Activated CD8-positive, alpha-beta T cell treated with anti-CD3 and anti-CD28 coated beads for 36 hours (primary cell): ENCODE data around the gene LAMC3. TPM values are rescaled to one million over a fixed set of nuclear protein-coding genes. Genes with fewer than 3 reads are reported as not detected.

Source experiments
- ATAC-seq: fragments of 200-7000 bp; cut with Tn5 transposase; one replicate; pipeline ENCODE4 v1.10.0; 2021; ENCODE audit warnings: mild to moderate bottlenecking, moderate library complexity
- CTCF ChIA-PET: fragments of 350-600 bp; sonication (Branson Sonifier 250); formaldehyde crosslinking; loops from one replicate; lab custom pipeline; 2021; ENCODE audit warnings: antibody characterized with exemption; lab: Charles Lee
- POLR2A ChIA-PET: fragments of 350-600 bp; sonication (Branson Sonifier 250); formaldehyde crosslinking; loops from one replicate; lab custom pipeline; 2021; ENCODE audit warnings: antibody characterized with exemption; lab: Charles Lee
- DNase-seq: peaks from one replicate; pipeline ENCODE4 v3.0.0-alpha.2; 2020
- H3K27ac Mint-ChIP-seq: one replicate; pipeline ENCODE4 v1.8.0; 2021; ENCODE audit warnings: mild to moderate bottlenecking, mixed read lengths
- H3K27me3 Mint-ChIP-seq: one replicate; pipeline ENCODE4 v1.8.0; 2021; ENCODE audit warnings: mixed read lengths
- H3K36me3 Mint-ChIP-seq: one replicate; pipeline ENCODE4 v1.8.0; 2021; ENCODE audit warnings: low read depth, mixed read lengths
- H3K4me1 Mint-ChIP-seq: one replicate; pipeline ENCODE4 v1.8.0; 2021; ENCODE audit warnings: low read depth, mixed read lengths
- H3K4me3 Mint-ChIP-seq: one replicate; pipeline ENCODE4 v1.8.0; 2021; ENCODE audit warnings: mild to moderate bottlenecking, moderate library complexity, mixed read lengths
- H3K9me3 Mint-ChIP-seq: one replicate; pipeline ENCODE4 v1.8.0; 2021; ENCODE audit warnings: mixed read lengths
- CTCF ChIP-seq: fragments of 200-600 bp; IDR thresholded peaks from one replicate; pipeline ENCODE4 v1.8.0; 2022; ENCODE audit warnings: antibody characterized with exemption, mild to moderate bottlenecking
- intact Hi-C: fragments of 100-400 bp; cut with micrococcal nuclease; formaldehyde crosslinking; loops from one replicate; pipeline ENCODE4 v1.10.0; 2022
- total RNA-seq, 2 experiments: library from RNA; stranded (reverse); gene quantifications; one replicate each; pipeline ENCODE4 v1.2.3, GENCODE V29; 2021

LAMC3 gene
- total RNA-seq, 2 experiments from 2014 or later: 0.09 to 0.43 TPM

GRCh38 chr9:131084661-131085369 is 75.8 kb downstream of the LAMC3 start:
- POLR2A ChIA-PET: no interaction called here
- no peak overlapping the region for H3K27ac Mint-ChIP-seq
- no peaks in the 10 kb centered on the region for H3K4me1 Mint-ChIP-seq
- H3K9me3 Mint-ChIP-seq: no peaks in the 10 kb centered on the region
- peaks cover 2% of the 10 kb centered on the region for H3K27me3 Mint-ChIP-seq
- H3K4me3 Mint-ChIP-seq: no peak overlapping the region
- DNase-seq: no peak
- no peak for TF ChIP-seq CTCF
- H3K36me3 Mint-ChIP-seq: no peaks in the 10 kb centered on the region
- ATAC-seq: no peak
- intact Hi-C loops: no loop called here
- CTCF ChIA-PET: no interaction called here

- POLR2A ChIA-PET: no interaction called here
- intact Hi-C loops: no loop called here
- CTCF ChIA-PET: no interaction called here
- Mint-ChIP-seq H3K4me1 (no peaks in the 10 kb centered on the region), H3K9me3 (no peaks in the 10 kb centered on the region), H3K36me3 (no peaks in the 10 kb centered on the region), H3K27me3 (peaks cover 2% of the 10 kb centered on the region), H3K27ac (no peak overlapping the region), H3K4me3 (no peak overlapping the region)
- ATAC-seq (no peak), DNase-seq (no peak)
- TF ChIP-seq CTCF: no peak
Measured at GRCh38 chr9:131085370-131086122, 76.6 kb downstream of the LAMC3 start.

DNA sequence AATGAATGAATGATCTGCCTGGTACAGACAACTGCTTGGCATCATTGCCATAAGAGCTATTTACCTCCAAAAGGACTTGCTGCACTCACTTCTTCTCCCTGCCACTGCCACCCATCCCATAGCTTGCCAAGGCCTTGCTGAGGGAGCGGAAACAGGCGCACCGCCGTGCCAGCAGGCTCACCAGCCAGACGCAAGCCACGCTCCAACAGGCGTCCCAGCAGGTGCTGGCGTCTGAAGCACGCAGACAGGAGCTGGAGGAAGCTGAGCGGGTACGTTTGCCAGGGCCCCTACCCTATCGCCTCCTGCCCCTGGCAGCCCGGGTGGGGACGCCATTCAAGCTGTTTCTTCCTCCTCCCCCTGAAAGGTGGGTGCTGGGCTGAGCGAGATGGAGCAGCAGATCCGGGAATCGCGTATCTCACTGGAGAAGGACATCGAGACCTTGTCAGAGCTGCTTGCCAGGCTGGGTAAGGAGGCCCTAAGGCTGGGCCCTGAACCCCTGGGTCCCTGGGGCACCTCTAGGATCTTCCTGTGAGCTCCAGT is 78.5 kb downstream of the LAMC3 start:
- no peak for DNase-seq
- Mint-ChIP-seq H3K4me1 (no peaks in the 10 kb centered on the region), H3K36me3 (no peaks in the 10 kb centered on the region), H3K9me3 (no peaks in the 10 kb centered on the region), H3K27me3 (peaks cover 2% of the 10 kb centered on the region), H3K4me3 (no peak overlapping the region), H3K27ac (no peak overlapping the region)
- CTCF ChIA-PET: no interaction called here
- TF ChIP-seq CTCF: no peak
- POLR2A ChIA-PET: interaction anchor here (0.6 kb wide), 1 partner anchor 56 kb away, joined by 3 read pairs; no protein-coding TSS in a partner anchor
- intact Hi-C loops: no loop called here
- ATAC-seq: no peak

DNA sequence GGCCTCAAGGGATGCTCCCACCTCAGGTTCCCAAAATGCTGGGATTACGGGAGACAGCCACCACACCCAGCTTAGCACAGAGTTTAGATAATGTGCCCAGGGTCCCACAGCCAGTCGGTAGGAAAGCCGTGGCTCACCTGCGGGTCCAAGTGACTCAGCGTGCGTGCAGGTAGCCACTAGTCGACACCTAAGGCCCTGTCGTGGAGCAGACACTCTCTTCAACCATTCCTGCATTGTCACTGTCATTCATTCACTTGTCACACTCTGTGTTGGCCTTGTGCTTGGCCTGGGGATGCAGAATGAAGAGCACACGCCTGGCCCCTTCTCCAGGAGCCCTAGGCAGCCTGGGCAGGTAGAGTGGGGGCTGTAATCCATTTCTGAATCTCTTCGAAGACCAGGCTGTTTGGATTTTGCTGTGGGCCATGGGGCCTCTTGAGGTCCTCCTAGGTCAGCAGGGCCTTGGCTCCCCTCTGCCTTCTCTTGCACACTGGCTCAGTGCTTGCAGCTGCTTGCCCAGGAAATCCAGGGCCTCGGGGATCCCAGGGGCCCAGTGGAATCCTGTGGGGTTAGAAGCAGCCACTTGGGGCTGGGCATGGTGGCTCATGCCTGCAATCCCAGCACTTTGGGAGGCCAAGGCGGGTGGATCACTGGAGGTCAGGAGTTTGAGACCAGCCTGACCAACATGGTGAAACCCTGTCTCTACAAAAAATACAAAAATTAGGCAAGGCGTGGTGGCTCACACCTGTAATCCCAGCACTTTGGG is 81.2 kb downstream of the LAMC3 start:
- H3K4me3 Mint-ChIP-seq: no peak overlapping the region
- no peaks in the 10 kb centered on the region for H3K4me1 Mint-ChIP-seq
- DNase-seq (no peak), ATAC-seq (no peak)
- no peaks in the 10 kb centered on the region for H3K36me3 Mint-ChIP-seq
- TF ChIP-seq CTCF: no peak
- intact Hi-C loops: no loop called here
- H3K27me3 Mint-ChIP-seq: peaks cover 11% of the 10 kb centered on the region
- ChIA-PET CTCF (no interaction called here), POLR2A (no interaction called here)
- no peaks in the 10 kb centered on the region for H3K9me3 Mint-ChIP-seq
- no peak overlapping the region for H3K27ac Mint-ChIP-seq
